SIG-M5 treated with dmso at 0.1 percent for 504 hours (cell line): ENCODE data around the gene IAH1.

Experiments
- DNase-seq: peaks from one replicate; lab custom pipeline; 2025; ENCODE audit not compliant: unreplicated experiment; lab: John Stamatoyannopoulos, UW

The IAH1 gene, protein sequence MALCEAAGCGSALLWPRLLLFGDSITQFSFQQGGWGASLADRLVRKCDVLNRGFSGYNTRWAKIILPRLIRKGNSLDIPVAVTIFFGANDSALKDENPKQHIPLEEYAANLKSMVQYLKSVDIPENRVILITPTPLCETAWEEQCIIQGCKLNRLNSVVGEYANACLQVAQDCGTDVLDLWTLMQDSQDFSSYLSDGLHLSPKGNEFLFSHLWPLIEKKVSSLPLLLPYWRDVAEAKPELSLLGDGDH

DNA sequence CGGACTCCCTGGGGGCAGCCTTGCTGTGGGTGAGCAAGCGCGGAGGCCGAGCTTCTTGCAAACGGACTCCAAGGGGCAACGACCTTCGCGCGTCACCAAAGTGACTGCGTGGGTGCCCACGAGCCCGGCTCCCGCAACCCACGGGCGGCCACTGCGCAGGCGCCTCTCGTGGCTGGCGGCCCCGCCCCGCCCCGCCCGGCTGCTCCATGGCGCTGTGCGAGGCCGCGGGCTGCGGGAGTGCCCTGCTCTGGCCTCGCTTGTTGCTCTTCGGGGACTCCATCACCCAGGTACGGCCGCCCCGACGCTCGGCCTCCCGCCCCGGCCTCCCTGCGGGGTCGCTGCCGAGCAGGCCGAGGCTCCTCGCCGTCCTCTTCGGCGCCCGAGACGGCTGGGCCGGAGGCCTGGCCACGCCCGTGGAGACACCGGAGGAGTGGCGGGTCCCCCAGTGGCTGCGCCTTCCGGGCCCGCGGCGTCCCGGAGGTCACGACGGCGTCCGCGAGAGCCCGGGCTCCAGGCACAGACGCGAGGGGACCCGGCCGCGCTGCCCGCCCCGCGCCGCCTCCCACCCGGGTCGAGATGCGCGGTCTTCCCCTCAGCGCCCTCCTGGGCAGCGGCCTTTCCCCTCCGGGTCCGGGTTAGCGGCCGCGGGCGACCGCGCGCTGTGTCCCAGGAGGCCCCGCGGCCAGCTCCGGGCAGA, at the start of gene IAH1:
Gene IAH1 (plus strand): TSS at position 191 of the 697 bp plus-strand sequence. CDS start 16 bp downstream, at position 207.
- DNase-seq, result peak; percentile 7

DNA sequence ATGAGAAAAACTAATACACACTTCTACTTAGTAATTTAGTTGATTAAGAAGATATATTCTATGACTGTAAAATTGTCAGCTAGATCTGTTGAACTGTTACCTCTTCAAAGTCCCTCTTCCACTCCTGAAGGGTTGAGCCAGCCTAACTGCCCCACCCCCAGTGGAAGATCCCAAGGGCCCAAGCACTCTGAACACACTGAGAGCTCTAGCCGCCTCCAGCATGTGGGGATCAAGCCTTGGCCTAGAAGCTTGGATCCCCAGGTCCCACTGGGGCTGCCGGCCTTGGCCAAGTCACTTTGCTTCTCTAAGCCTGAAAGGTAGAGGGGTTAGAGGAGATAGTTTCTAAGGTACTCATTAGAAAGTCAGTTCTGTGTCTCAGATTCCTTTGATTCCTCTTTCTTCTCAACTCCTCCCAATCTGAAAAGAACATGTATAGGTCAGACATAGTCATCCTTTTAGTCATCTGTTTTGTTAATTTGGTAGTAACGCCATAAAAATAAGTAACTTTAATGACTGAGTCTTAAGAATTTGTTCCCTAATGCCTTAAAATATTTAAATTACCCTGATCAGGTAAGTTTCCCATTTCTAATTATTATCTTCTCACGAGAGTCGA, 45.3 kb upstream of the IAH1 start:
- no peak for DNase-seq

DNA sequence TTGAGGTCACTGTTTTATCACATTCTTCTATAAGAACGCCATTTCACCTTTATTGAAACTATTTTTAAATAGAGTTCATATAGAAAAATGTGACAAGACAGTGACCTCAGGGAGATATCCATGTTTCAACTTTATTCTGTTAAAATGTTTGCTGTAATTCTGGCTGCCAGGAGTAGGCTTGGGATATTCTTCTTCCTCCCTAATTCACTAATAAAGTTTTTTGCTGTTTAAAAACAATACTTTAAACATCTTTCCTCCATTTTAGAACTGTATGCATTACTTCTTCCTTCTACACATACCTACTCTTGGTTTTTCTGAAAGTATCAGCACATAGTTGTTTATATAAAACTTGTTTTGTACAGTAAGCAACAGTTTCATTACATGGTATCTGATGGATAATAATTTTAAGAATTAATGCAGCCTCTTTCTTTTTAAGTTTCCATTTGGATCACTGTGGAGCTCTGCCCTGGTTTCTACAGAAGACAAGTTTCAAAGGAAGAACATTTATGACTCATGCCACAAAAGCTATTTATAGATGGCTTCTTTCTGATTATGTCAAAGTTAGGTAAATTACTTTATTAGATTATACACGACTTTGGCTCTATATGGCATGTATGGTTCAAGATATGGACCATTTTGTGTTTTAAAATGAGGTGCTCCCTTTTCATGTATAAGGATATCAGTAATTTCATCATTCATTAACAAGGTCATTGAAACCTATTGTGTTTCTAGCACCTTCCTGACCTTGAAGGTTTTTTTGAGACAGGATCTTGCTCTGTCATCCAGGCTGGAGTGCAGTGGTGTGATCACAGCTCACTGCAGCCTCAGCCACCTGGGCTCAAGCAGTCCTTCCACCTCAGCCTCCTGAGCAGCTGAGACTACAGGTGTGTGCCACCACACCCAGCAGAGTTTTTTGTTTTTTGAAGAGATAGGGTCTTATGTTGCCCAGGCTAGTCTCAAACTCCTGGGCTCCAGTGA, 43.7 kb upstream of the IAH1 start:
- DNase-seq, result no peak

DNA sequence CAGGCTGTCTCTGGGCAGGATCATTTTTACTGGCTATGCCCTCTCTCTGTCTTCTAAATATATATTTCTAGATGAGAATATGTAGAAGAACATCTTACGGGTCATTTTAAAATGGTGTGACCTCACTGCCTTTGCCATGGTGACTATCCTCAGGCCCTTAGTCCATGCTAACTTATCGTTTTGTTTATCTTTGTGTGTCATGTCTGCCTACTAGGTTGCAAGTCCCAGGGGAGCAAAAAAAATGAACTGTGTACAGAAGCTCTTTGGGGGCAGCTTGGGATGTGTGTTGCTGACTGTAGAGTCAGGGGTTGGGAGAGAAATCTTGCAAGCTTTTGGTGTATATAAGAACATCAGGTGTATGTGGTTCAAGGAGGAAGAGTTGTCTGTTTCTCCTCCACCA, 39.9 kb upstream of the IAH1 start:
- DNase-seq, result no peak

DNA sequence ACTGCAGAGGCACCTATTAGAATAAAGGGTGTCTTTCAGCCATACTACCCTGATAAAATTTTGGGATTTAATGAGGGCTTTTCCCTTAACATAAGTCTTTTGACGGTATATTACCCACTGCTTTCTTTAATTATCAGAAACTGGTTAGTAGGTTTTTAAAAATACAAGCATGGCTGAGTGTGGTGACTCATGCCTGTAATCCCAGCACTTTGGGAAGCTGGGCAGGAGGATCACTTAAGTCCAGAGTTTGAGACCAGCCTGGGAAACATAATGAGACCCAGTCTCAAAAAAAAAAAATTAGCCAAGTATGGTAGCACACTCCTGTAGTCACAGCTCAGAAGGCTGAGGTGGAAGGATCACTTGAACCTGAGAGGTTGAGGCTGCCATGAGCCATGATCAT, 34.8 kb upstream of the IAH1 start:
- no peak for DNase-seq

DNA sequence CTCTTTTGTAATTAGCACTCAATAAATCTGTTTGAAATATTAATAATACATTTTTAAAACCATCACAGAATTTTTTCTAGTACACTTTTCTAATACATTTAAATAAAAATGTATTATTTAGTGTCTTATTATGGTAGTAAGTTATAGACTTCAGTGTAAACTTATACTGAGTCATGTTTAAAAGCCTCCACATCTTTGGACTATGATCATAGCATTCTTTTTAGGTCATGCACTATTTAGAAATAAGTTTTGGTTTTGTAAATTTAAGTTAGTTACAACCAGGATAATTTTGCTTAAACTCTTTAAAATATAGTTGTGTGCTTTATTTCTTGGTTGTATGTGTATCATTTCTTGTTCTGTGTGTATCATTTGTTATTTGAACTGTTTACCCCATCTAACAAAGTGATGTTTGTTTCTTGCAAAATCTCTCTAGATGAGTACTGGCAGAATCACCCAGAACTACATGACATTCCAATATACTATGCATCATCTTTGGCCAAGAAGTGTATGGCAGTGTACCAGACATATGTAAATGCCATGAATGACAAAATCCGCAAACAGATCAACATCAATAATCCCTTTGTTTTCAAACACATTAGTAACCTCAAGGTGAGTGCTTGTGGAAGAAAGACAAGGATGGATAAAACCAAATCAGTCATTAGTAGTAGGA, 34.2 kb upstream of the IAH1 start:
- no peak for DNase-seq

DNA sequence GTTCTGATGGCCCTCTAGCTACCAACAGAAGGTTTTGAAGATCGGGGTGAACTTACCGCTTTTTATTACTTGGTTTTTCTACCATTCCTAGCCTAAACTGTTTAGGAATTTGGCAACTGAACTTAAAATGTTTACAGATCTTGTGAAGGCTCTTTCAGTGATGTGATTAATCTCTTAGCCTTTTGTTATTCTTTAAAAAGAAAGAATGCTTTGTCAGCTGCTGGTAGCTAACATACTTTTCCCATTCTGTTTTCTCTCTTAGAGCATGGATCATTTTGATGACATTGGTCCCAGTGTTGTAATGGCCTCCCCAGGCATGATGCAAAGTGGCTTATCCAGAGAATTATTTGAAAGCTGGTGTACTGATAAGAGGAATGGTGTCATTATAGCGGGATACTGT, 32.8 kb upstream of the IAH1 start:
- no peak for DNase-seq

DNA sequence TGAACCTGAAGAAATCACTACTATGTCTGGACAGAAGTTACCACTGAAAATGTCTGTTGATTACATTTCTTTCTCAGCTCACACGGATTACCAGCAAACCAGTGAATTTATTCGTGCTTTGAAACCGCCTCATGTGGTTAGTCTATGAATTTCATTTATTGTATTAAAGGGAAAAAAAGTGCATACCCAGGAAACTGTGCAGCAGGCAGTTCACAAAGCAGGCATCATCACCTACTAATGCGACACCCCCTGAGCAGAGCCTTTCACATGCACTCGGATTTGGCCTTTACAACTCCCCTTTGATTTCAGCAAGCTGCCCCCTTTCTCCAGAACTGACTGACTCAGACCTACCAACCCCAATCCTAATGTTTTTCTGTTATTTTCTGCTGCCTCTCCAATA, 30.8 kb upstream of the IAH1 start:
- DNase-seq, result no peak

DNA sequence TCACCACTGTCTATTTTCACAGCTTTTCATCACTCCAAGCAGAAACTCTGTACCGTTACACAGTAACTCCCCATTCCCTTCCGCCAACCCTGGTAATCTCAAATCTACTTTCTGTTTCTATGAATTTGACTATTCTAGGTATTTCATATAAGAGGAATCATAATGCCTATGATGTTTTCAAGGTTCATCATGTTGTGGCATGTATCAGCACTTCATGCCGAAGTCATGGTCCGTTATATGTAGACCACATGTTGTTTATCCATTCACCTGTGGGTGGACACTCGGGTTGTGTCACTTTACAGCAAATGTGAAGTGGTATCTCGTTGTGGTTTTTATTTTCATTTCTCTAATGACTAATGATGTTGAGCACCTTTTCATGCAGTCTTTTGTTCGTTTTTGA, 29.3 kb upstream of the IAH1 start:
- DNase-seq, result no peak

DNA sequence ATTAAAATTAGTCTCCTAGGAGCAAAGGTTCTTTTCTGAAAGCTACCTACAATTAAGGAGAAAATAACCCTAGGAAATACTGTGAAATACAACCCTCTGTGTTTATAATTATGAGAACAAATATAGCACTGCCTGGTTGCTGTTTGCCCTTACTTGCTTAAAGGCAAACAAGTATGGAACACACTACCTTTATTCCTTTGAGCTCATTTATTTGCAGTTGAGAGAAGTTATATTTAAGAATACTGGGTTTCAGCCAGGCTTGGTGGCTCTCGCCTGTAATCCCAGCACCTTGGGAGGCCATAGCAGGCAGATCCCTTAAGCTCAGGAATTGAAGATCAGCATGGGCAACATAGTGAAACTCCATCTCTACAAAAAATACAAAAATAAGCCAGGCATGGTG, 23.1 kb upstream of the IAH1 start:
- DNase-seq, result no peak

DNA sequence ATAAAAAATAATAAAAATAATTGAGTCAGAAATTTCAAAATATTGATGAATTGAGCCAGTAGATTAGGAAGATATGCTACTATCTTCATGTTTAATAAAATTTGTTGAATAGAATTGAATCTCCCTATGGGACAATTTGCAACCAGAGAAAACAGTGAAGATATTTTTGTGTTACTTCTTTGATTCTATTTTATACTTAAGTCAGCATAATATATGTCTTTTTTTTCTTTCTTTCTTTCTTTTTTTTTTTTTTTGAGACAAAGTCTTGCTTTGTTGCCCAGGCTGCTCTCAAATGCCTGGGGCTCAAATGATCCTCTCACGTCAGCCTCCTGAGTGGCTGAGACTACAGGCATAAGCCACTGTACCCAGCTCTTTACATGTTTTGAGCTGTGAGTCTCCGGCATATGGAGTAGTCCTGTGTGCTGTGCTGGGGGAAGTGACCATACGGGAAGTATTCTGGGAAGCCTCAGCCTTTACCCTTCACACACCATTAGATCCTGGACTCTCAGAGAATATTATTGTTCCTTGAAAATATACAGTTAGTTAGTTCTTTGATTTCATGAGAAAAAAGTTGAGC, 13.8 kb upstream of the IAH1 start:
- DNase-seq, result no peak

DNA sequence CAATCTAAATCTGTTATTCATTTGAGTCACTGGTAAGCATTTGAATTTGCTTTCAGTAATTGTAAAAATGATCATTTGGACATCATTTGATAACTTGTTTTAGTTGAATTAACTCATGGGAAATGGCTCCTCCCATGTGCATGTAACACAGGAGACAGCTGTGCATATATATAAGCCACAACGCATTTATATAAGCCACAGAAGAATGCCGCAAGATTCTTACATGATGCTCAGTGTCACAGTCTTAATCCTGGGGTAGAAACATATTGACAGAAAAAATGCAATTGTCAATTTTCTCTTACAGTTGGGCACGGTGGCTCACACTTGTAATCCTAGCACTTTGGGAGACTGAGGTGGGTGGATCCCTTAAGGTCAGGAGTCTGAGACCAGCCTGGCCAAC, 13.3 kb upstream of the IAH1 start:
- DNase-seq, result no peak

DNA sequence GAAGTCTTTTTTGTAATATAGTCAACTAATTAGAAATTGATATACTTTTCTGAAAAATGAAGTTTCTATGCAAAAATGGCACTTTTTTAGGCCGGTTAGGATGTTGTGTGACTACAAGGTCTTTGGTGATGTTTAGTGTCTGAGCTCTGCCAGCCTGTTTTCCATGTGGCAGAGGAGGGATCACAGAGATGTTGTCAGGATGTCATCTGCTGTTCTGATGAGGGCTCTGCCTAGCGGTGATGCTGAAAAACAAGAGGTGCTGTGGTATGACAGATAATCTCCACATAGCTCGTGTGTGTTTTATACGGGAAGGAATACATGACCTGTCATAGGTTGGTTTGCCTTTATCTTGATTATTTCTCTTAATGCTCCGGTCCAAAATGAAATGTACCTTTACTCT, 12.0 kb upstream of the IAH1 start:
- no peak for DNase-seq

DNA sequence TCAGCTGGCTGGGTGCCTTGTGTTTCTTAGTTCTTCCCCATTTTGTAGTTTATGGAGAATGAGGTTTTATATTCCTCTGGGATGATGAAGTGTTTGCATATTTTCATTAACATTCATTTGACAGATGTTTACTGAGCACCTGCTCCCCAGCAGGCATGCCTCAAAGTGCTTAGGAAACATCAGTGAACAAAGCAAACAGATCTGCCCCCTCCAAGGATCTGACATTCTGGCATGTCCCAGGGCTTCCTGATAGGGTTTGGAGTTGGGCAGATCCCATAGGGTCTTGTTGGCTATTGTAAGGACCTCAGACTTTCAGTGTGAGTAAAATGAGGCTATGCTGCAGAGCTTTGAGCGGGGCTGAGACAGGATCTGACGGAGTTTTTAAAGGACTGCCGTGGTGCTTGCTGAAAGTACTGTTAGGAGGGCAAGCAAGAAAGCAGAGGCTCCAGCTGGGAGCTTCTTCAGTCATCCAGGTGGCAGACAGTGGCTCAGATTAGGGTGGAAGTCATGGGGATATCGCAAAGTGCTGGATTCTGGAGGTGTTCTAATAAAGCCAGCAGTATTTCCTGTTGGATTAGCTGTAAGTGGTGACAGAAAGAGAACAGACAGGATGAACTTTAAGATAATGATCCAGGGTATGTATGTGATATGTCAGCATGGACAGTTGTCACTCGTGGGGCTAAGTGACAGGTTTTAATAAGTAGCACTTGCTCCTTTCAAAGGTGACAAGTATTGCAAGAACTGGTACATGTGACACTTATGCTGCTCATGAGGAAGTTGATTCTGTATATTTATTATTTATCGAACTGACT, 11.3 kb upstream of the IAH1 start:
- DNase-seq, result no peak

DNA sequence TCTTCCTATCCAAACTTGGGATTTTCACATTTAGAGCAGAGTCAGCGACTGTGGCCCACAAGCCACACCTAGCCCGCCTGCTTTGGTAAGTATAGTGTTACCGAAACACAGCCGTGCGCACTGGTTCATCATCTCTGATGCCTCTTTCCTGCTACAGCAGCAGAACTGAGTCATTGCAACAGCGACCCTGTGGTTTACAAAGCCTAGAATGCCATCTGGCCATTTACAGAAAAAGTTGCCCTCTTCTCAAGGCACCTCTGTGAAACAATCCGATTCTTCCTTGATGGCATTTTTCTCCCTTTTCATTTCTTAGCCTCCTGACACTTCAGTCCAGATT, 10.7 kb upstream of the IAH1 start:
- DNase-seq, result peak; percentile 28

DNA sequence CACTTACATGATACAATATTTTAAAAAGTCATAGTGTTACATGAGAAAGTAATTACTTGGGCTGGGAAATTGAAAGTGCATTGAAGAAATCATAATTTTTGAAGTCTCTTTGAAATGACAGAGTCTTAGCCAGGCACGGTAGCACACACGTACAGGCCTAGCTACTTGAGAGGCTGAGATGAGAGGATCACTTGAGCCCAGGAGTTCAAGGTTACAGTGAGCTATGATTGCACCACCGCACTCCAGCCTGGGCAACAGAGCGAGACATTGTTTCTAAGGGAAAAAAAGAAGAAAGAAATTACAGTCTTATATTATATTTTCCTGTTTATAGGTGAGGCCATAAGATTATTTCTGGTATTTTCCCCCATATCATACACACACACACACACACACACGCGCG, 9.2 kb upstream of the IAH1 start:
- no peak for DNase-seq

DNA sequence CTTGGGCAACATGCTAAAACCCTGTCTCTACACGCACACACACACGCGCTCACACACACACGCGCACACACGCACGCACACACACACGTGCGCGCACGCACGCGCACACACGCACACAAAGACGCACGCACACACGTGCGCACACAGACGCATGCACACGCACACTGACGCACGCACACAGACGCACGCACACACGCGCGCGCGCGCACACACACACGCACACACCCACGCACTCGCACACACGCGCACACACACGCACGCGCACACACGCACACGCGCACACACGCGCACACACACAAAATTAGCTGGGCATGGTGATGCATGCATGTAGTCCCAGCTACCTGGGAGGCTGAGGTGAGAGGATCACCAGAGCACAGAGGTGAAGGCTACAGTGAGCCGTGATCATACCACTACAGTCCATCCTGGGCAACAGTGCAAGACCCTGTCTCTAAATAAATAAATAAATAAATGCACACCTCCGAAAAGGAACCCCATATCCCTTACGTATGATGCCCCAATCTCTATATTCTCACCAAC, 8.1 kb upstream of the IAH1 start:
- no peak for DNase-seq

DNA sequence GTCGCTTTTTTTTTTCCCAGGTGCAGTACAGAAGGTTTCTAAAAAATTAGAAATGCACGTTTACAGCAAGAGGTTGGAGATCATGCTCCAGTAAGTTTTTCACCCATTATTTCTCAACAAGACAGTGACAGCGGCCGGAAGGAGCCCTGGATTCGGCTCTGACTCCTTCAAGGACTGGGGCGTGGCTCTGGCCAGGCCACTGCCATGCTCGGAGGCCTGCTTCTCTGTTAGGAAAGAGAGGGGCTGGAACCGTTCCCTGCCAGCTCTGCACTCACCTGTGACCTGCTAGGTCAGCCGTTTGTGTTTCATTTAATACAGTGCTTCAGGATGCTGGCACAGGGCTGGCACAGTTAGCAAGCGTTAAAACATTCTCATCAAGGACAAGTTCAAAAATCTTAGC, 6.7 kb upstream of the IAH1 start:
- DNase-seq, result no peak

DNA sequence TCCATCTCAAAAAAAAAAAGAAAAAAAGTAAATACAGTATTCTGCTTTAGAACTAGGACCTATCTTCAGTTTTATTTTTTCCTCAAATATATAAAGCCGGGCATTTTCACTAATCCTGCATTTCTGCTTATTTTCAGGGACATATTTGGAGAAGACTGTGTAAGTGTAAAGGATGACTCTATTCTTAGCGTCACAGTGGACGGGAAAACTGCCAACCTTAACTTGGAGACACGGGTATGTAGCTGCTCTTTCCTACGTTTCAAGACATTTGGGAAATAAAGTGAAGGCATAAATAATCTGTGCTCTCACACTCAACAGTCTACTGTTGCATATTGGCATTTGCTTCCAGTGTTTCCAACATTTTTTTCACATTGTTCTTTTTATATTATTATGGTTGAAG, 3.1 kb upstream of the IAH1 start:
- no peak for DNase-seq

DNA sequence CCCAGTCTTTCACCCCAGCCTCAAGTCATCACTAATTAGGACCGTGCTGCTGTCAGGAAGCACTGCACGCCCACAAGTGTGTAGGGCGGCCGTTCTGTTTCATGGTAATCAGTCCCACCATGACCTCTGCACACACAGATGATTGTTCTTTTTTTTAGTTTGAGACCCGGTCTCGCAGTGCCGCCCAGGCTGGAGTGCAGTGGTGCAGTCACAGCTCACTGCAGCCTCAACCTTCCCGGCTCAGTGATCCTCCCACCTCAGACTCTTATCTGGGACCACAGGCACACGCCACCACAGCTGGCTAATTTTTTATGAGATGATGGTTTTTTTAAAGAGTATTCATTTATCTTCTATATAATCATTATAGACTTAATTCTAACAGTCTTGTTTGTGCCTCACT, 1.8 kb upstream of the IAH1 start:
- no peak for DNase-seq
